ENCODE data around the gene WNT5B. TPM values are rescaled to one million over a fixed set of nuclear protein-coding genes. Genes with fewer than 3 reads are reported as not detected.

The WNT5B gene
- total RNA-seq, 1 donor: 59.0 TPM

GRCh38 chr12:1630827-1631591, 2.0 kb downstream of the WNT5B start:
- H3K4me3 ChIP-seq (ENCODE audit: insufficient read depth, low read length): peak overlapping the region; percentile 56
- H4K20me1 ChIP-seq (ENCODE audit: insufficient read depth, low read length): peaks cover 16% of the 10 kb centered on the region
- TF ChIP-seq CTCF (IDR thresholded peaks at IDR 0.05; ENCODE audit: extremely low read depth, low read depth, low read length): no peak
- peaks cover 68% of the 10 kb centered on the region for H3K79me2 ChIP-seq (ENCODE audit: insufficient read depth, low read length)
- DNase-seq (ENCODE audit: insufficient read length, low spot score, missing footprints): peak; percentile 90
- H3K27me3 ChIP-seq (ENCODE audit: insufficient read depth, low read length): no peaks in the 10 kb centered on the region
- peaks cover 52% of the 10 kb centered on the region for H3K36me3 ChIP-seq (ENCODE audit: insufficient read depth, low read length)
- H3K4me2 ChIP-seq (ENCODE audit: insufficient read depth, low read length): peak overlapping the region; percentile 67
- peak overlapping the region; percentile 49 for H3K27ac ChIP-seq (ENCODE audit: low read depth, low read length)
- H3K9me3 ChIP-seq (ENCODE audit: low read depth, low read length): no peaks in the 10 kb centered on the region
- H2AFZ ChIP-seq (ENCODE audit: low read length): no peak overlapping the region
- peaks cover 19% of the 10 kb centered on the region for H3K4me1 ChIP-seq (ENCODE audit: insufficient read depth, low read length)

- no peak overlapping the region for H2AFZ ChIP-seq (ENCODE audit: low read length)
- H3K79me2 ChIP-seq (ENCODE audit: insufficient read depth, low read length): peaks cover 64% of the 10 kb centered on the region
- no peak for TF ChIP-seq CTCF (IDR thresholded peaks at IDR 0.05; ENCODE audit: extremely low read depth, low read depth, low read length)
- no peaks in the 10 kb centered on the region for H3K27me3 ChIP-seq (ENCODE audit: insufficient read depth, low read length)
- peaks cover 19% of the 10 kb centered on the region for H3K4me1 ChIP-seq (ENCODE audit: insufficient read depth, low read length)
- peaks cover 52% of the 10 kb centered on the region for H3K36me3 ChIP-seq (ENCODE audit: insufficient read depth, low read length)
- H4K20me1 ChIP-seq (ENCODE audit: insufficient read depth, low read length): peaks cover 19% of the 10 kb centered on the region
- H3K9me3 ChIP-seq (ENCODE audit: low read depth, low read length): no peaks in the 10 kb centered on the region
- H3K4me2 ChIP-seq (ENCODE audit: insufficient read depth, low read length): no peak overlapping the region
- H3K27ac ChIP-seq (ENCODE audit: low read depth, low read length): no peak overlapping the region
- H3K4me3 ChIP-seq (ENCODE audit: insufficient read depth, low read length): no peak overlapping the region
- peak; percentile 31 for DNase-seq (ENCODE audit: insufficient read length, low spot score, missing footprints)
Observed at GRCh38 chr12:1632702-1633101, 3.7 kb downstream of the WNT5B start.

GRCh38 chr12:1633459-1633858, 4.4 kb downstream of the WNT5B start:
- H3K79me2 ChIP-seq (ENCODE audit: insufficient read depth, low read length): peaks cover 61% of the 10 kb centered on the region
- peaks cover 19% of the 10 kb centered on the region for H3K4me1 ChIP-seq (ENCODE audit: insufficient read depth, low read length)
- no peaks in the 10 kb centered on the region for H3K9me3 ChIP-seq (ENCODE audit: low read depth, low read length)
- peaks cover 56% of the 10 kb centered on the region for H3K36me3 ChIP-seq (ENCODE audit: insufficient read depth, low read length)
- TF ChIP-seq CTCF (IDR thresholded peaks at IDR 0.05; ENCODE audit: extremely low read depth, low read depth, low read length): no peak
- H3K4me2 ChIP-seq (ENCODE audit: insufficient read depth, low read length): no peak overlapping the region
- no peak overlapping the region for H3K27ac ChIP-seq (ENCODE audit: low read depth, low read length)
- no peaks in the 10 kb centered on the region for H3K27me3 ChIP-seq (ENCODE audit: insufficient read depth, low read length)
- H2AFZ ChIP-seq (ENCODE audit: low read length): no peak overlapping the region
- H3K4me3 ChIP-seq (ENCODE audit: insufficient read depth, low read length): no peak overlapping the region
- peak; percentile 21 for DNase-seq (ENCODE audit: insufficient read length, low spot score, missing footprints)
- H4K20me1 ChIP-seq (ENCODE audit: insufficient read depth, low read length): peaks cover 21% of the 10 kb centered on the region

GRCh38 chr12:1634149-1634548, 5.1 kb downstream of the WNT5B start:
- Histone ChIP-seq H3K27me3 (ENCODE audit: insufficient read depth, low read length) (no peaks in the 10 kb centered on the region), H2AFZ (ENCODE audit: low read length) (no peak overlapping the region), H4K20me1 (ENCODE audit: insufficient read depth, low read length) (peaks cover 25% of the 10 kb centered on the region), H3K4me1 (ENCODE audit: insufficient read depth, low read length) (peaks cover 16% of the 10 kb centered on the region), H3K4me3 (ENCODE audit: insufficient read depth, low read length) (no peak overlapping the region), H3K27ac (ENCODE audit: low read depth, low read length) (no peak overlapping the region), H3K79me2 (ENCODE audit: insufficient read depth, low read length) (peaks cover 59% of the 10 kb centered on the region), H3K4me2 (ENCODE audit: insufficient read depth, low read length) (no peak overlapping the region), H3K36me3 (ENCODE audit: insufficient read depth, low read length) (peaks cover 58% of the 10 kb centered on the region), H3K9me3 (ENCODE audit: low read depth, low read length) (no peaks in the 10 kb centered on the region)
- no peak for TF ChIP-seq CTCF (IDR thresholded peaks at IDR 0.05; ENCODE audit: extremely low read depth, low read depth, low read length)
- DNase-seq (ENCODE audit: insufficient read length, low spot score, missing footprints): peak; percentile 71
